Measurements from ENCODE around the gene NTHL1. TPM values are rescaled to one million over a fixed set of nuclear protein-coding genes. Genes with fewer than 3 reads are reported as not detected.

Gene NTHL1
- total RNA-seq, 4 donors from 2014 or later, result 22.8 to 56.7 (median 28.1) TPM

- DNase-seq (ENCODE audit: low spot score in 2 of 2), result no peak
Measured at GRCh38 chr16:2093793-2094192, 46.2 kb upstream of the NTHL1 start.

GRCh38 chr16:2092866-2093265 is 45.2 kb upstream of the NTHL1 start:
- H3K27me3 ChIP-seq, result no peaks in the 10 kb centered on the region
- no peak overlapping the region for H3K4me3 ChIP-seq
- 90 to 94% methylated on average over 6 to 9 of the region's 13 CpGs for WGBS, 2 donors
- H3K4me1 ChIP-seq, result peaks cover 0 to 18% (median 3%) of the 10 kb centered on the region in 4 donors
- H3K27ac ChIP-seq, result no peak overlapping the region
- no peak for DNase-seq (ENCODE audit: low spot score in 2 of 2)
- TF ChIP-seq, protein P1, sequence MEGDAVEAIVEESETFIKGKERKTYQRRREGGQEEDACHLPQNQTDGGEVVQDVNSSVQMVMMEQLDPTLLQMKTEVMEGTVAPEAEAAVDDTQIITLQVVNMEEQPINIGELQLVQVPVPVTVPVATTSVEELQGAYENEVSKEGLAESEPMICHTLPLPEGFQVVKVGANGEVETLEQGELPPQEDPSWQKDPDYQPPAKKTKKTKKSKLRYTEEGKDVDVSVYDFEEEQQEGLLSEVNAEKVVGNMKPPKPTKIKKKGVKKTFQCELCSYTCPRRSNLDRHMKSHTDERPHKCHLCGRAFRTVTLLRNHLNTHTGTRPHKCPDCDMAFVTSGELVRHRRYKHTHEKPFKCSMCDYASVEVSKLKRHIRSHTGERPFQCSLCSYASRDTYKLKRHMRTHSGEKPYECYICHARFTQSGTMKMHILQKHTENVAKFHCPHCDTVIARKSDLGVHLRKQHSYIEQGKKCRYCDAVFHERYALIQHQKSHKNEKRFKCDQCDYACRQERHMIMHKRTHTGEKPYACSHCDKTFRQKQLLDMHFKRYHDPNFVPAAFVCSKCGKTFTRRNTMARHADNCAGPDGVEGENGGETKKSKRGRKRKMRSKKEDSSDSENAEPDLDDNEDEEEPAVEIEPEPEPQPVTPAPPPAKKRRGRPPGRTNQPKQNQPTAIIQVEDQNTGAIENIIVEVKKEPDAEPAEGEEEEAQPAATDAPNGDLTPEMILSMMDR (IDR thresholded peaks at IDR 0.05), result no peak
- no peak for TF ChIP-seq EP300 (IDR thresholded peaks at IDR 0.05)
- no peak for TF ChIP-seq POLR2A (IDR thresholded peaks at IDR 0.05)
- H3K9me3 ChIP-seq, result no peaks in the 10 kb centered on the region
- H3K36me3 ChIP-seq, result peaks cover 2 to 100% (median 23%) of the 10 kb centered on the region in 3 donors

More at GRCh38 chr16:2093793-2094192, 46.2 kb upstream of the NTHL1 start:
- Histone ChIP-seq H3K27me3 (no peaks in the 10 kb centered on the region), H3K36me3 (peaks cover 2 to 95% (median 17%) of the 10 kb centered on the region in 3 donors), H3K27ac (no peak overlapping the region), H3K9me3 (no peaks in the 10 kb centered on the region), H3K4me1 (peaks cover 0 to 18% (median 3%) of the 10 kb centered on the region in 4 donors), H3K4me3 (no peak overlapping the region)
- TF ChIP-seq, protein P1 (IDR thresholded peaks at IDR 0.05), result no peak
- TF ChIP-seq EP300 (IDR thresholded peaks at IDR 0.05) (no peak), POLR2A (IDR thresholded peaks at IDR 0.05) (no peak)
- WGBS, 2 donors, result 85 to 100% methylated on average over 1 to 8 of the region's 15 CpGs

GRCh38 chr16:2092256-2092620 is 44.6 kb upstream of the NTHL1 start:
- WGBS, 2 donors, result 78 to 79% methylated on average over 16 of the region's 16 CpGs
- no peaks in the 10 kb centered on the region for H3K9me3 ChIP-seq
- H3K4me1 ChIP-seq, result peaks cover 0 to 18% (median 3%) of the 10 kb centered on the region in 4 donors
- H3K27me3 ChIP-seq, result no peaks in the 10 kb centered on the region
- H3K36me3 ChIP-seq, result peaks cover 2 to 100% (median 23%) of the 10 kb centered on the region in 3 donors
- H3K4me3 ChIP-seq, result no peak overlapping the region
- TF ChIP-seq, protein P1 (IDR thresholded peaks at IDR 0.05), result no peak
- TF ChIP-seq POLR2A (IDR thresholded peaks at IDR 0.05), result no peak
- H3K27ac ChIP-seq, result peak overlapping the region in 2 of 4 donors; percentile 39 to 66
- DNase-seq (ENCODE audit: low spot score in 2 of 2), result no peak

- peak overlapping the region in 1 of 4 donors; percentile 8 for H3K4me3 ChIP-seq
- DNase-seq (ENCODE audit: low spot score in 2 of 2), result no peak
- H3K36me3 ChIP-seq, result peaks cover 2 to 100% (median 23%) of the 10 kb centered on the region in 3 donors
- H3K27me3 ChIP-seq, result no peaks in the 10 kb centered on the region
- TF ChIP-seq POLR2A (IDR thresholded peaks at IDR 0.05), result no peak
- TF ChIP-seq, protein P1 (IDR thresholded peaks at IDR 0.05), result no peak
- TF ChIP-seq EP300 (IDR thresholded peaks at IDR 0.05), result no peak
- H3K27ac ChIP-seq, result peak overlapping the region in 2 of 4 donors; percentile 39 to 66
- H3K4me1 ChIP-seq, result peaks cover 0 to 18% (median 3%) of the 10 kb centered on the region in 4 donors
- no peaks in the 10 kb centered on the region for H3K9me3 ChIP-seq
- WGBS, 2 donors, result 78% methylated on average over 37 to 40 of the region's 49 CpGs
Measured at GRCh38 chr16:2091547-2092255, 44.1 kb upstream of the NTHL1 start.

GRCh38 chr16:2090777-2091546 is 43.3 kb upstream of the NTHL1 start:
- H3K36me3 ChIP-seq, result peaks cover 2 to 100% (median 17%) of the 10 kb centered on the region in 3 donors
- H3K9me3 ChIP-seq, result no peaks in the 10 kb centered on the region
- H3K27me3 ChIP-seq, result no peaks in the 10 kb centered on the region
- TF ChIP-seq POLR2A (IDR thresholded peaks at IDR 0.05) (no peak), EP300 (IDR thresholded peaks at IDR 0.05) (no peak)
- TF ChIP-seq, protein P1 (IDR thresholded peaks at IDR 0.05), result no peak
- peak overlapping the region in 2 of 4 donors; percentile 39 to 66 for H3K27ac ChIP-seq
- WGBS, 2 donors, result 72 to 73% methylated on average over 66 to 67 of the region's 101 CpGs
- DNase-seq (ENCODE audit: low spot score in 2 of 2), result peak; percentile 36 to 43
- H3K4me3 ChIP-seq, result peak overlapping the region in 1 of 4 donors; percentile 8
- H3K4me1 ChIP-seq, result peaks cover 0 to 19% (median 3%) of the 10 kb centered on the region in 4 donors
